HG03175 (cell line): Measurements from ENCODE around the gene AADAT.
"Not testable (repeated sequence)": the region's sequence is repeated elsewhere in the genome, so short reads cannot be mapped to it uniquely, and the experiment has no call there.

Experiments used
- ATAC-seq: cut with Tn5 transposase; IDR thresholded peaks from one replicate; pipeline ENCODE4 v1.9.1; 2021; ENCODE audit warnings: mild to moderate bottlenecking, moderate library complexity; ENCODE audit not compliant: unreplicated experiment

AADAT gene

GRCh38 chr4:170090352-170091052 lies 746 bp upstream of the AADAT start:
- ATAC-seq, result no peak

DNA sequence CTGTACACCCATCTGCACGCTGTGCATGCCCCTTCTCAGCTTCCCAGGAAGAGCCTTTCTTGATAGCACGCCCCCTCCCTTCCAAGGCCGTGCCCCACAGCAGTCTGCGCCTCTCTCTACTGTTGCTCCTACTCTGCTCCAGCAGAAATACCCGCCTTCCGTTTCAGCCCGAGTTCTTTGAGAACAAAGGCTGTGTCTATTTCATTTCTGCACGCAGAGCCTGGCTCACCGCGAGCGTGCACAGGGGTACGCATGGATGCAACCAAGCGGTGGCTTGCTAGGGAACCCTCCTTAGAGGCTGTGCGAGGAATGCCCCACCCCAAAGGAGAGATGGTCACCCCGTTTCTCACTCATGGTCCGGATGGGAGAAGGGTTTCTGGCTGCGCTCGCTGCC lies 485 bp downstream of the AADAT start:
- peak; percentile 17 for ATAC-seq

- ATAC-seq, result no peak
These were observed 1.0 kb downstream of the AADAT start for GRCh38 chr4:170088716-170089115.

GRCh38 chr4:170087163-170087700 lies 2.5 kb downstream of the AADAT start:
- no peak for ATAC-seq

- no peak for ATAC-seq
These were observed 6.2 kb downstream of the AADAT start for GRCh38 chr4:170083541-170083940.

GRCh38 chr4:170080496-170080895 lies 9.3 kb downstream of the AADAT start:
- no peak for ATAC-seq

DNA sequence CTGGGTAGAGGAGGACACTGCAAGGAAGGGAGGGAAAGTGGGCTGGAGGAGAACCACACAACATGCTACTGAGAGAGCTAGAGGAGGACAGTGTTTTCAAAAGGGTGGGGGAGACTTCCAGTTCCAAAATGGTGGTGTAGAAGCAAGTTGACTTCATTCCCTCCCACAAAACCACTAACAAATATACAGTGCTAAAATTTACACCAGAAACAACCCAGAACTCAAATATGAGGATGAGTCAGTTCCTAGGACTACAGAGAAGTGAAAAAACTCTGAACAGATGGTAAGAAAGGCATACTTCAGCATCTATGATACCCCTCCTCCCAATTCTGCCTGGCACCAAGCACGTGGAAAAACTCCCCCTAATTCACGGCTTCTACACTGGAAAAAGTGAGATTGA lies 9.8 kb downstream of the AADAT start:
- ATAC-seq, result no peak

- no peak for ATAC-seq
These were observed 18.6 kb downstream of the AADAT start for GRCh38 chr4:170071196-170071595.

DNA sequence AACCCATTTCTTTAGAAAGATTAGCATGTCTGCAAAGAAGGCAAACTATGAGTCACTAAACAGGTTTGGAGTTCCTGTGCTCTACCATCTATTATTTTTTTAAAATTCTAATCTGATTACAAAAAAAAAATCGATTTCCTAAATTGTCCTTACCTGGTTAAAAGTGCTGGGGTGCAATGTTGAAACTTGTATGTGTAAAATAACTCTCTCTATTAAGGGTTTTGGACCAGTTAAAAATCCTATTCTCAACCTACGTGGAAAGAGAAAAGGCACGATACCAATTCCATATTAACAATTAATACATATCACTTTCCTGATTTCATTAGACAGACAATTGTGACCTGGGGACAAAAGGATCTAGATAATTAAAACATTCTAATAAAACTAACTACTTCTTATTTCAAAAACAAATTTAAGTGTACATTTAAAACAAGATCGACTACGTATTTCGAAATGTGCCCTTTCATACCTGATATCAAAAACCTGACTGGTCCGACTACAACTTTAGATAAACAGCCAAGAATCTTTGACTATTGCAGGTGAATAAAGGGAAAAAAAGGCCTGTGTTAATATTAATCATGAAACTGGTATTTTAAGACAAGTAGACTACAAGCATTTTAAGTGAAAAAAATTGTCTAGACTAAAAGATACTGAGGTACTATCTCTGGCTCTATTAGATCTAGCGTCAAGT lies 21.2 kb downstream of the AADAT start:
- no peak for ATAC-seq

DNA sequence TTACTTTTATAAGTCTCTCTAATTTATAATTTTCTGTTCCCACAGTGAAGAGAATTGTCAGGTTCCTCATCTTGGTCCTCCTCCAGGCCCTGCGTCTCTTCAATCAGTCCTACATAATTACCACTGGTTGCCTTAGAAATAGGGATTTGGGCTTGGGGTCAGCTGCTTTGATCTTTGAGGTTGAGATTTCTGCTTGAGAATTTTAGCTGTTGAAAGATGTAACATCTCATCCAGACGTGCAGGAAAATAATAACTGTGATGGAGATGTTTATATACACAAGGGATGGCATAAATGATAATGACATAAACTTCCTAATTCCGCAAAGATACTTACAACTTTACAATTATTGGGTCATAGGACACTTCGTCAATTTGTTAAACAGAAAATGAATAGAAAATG lies 30.3 kb downstream of the AADAT start:
- ATAC-seq, result no peak

GRCh38 chr4:170058826-170059225 lies 30.9 kb downstream of the AADAT start:
- no peak for ATAC-seq

DNA sequence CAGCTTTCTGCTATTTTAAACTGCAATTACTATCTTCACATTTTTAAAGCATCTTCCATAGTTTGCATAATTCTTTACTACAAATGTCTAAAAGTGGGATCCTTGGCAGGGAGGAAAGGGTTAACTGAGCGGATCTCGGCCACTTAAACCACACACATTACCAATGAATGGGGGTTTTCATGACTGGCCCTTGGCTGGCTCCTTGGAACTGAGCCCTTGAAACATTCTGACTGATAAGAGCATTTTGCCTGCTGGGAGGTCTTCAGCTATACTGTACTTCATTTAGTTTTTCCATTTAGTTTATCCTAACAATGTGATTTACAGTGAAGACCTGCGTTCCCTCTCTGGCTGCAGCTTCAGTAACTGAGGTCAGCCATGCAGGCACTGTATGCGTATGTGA lies 31.9 kb downstream of the AADAT start:
- ATAC-seq, result no peak

GRCh38 chr4:170052919-170053318 lies 36.8 kb downstream of the AADAT start:
- no peak for ATAC-seq

GRCh38 chr4:170051402-170051801 lies 38.4 kb downstream of the AADAT start:
- ATAC-seq, result no peak

DNA sequence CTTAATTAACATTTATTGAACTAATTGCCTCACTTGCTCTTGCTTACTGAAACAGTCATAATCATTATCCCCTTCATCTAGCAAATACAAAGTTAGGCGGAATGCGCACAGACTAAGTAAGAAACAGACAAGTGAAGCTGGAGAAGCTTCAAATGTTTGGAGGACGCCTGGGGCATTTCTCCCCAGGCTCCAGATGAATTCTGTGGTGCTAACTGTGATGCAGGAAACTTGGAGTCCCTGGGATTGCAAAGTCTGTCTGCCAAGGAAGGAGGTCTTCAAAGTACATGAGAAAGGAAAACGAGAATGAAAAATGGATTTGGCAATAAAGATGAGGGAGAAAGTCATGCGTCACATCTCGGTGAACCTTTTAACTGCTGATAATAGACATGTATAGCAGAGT lies 40.0 kb downstream of the AADAT start:
- no peak for ATAC-seq

GRCh38 chr4:170047771-170048354 lies 41.9 kb downstream of the AADAT start:
- ATAC-seq, result peak; percentile 61

- not testable (repeated sequence) for ATAC-seq
These were observed 43.6 kb downstream of the AADAT start for GRCh38 chr4:170046156-170046555.

- no peak for ATAC-seq
These were observed 49.6 kb downstream of the AADAT start for GRCh38 chr4:170040031-170040680.

- no peak for ATAC-seq
These were observed 51.0 kb downstream of the AADAT start for GRCh38 chr4:170038769-170039168.

DNA sequence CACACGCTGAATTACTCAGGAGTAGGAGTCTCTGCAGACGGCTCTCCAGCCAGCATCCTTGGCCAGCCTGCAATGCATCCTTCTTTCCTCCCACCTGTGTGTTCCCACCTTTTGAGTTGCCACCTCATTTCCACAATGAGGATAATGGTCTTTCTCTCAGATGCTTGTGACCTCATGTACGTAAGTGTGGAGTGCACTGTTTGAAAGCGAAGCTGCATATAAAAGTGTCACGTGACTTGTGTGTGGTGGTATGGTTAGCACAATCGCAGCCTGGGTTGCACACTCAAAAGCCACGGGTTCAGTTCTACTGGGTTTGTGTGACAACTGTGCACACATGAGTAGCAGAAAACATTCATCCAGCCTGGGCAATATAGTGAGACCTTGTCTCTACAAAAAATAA lies 51.5 kb downstream of the AADAT start:
- ATAC-seq, result no peak

DNA sequence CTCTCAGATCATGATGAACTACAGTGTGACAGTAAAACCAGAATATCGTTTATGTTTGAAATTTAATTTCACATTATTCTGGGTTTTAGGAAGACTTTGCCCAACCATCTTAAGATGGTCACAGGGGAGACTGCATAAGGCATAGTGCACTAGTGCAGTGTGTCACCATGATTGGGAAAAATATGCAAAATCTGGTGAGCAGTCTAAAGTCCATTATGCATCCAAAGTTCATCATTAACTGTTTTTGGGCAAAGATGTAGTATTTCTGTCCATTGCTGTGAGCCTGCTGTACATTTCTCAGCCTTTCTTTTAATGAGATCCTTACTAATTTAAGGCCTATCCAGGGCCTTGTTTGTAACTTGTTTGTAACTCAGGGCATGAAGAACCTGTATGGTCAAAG lies 52.3 kb downstream of the AADAT start:
- ATAC-seq, result no peak

GRCh38 chr4:170035845-170036244 lies 53.9 kb downstream of the AADAT start:
- no peak for ATAC-seq
